Stimulated activated CD8-positive, alpha-beta memory T cell treated with anti-CD3 and anti-CD28 coated beads, Interleukin-2, amount 100 ng/mL, for 1 hour (primary cell): ENCODE data around the gene COPE.

Experiments
- DNase-seq, 2 donors: peaks; one replicate each; pipeline ENCODE4 v3.0.0-alpha.2; 2020; ENCODE audit warnings: low read depth in 2 of 2

The COPE gene

DNA sequence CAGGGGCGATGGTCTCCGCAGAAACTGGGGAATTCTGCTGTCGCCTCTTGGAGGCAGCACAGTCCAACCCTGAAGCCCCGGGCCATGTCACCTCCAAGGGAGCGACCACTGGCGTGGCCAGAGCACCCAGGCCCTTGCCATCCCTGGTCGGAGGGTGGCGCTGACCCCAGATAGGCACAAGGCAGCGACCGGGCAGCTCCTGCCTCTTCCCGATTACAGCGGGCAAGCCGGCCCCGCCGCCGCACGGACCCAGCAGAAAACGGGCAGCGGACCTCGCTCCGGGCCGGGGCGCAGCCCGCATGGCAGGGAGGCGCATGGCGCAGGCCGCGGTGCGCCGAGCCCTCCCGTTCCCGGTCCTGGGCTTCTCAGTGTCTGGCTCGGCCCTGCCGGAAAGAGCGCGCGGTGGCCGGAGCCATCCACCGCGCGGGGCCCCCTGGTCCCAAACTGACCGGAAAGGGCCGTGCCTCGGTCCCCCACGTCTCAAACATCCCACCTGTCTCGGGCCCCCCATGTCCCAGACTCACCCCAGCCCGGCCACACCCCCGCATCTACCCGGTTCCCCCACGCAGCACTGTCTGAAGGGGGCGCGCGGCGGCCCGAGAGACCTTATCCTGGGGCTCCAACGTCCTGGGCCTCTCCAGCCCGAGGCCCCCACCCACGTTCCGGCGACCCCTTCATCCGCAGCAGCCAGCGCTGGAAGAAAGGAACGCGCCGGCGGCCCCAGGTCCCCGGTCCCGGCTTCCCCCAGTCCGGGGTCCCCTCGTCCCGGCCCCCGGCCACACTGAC, 24.0 kb downstream of the COPE start:
- DNase-seq, result no peak

DNA sequence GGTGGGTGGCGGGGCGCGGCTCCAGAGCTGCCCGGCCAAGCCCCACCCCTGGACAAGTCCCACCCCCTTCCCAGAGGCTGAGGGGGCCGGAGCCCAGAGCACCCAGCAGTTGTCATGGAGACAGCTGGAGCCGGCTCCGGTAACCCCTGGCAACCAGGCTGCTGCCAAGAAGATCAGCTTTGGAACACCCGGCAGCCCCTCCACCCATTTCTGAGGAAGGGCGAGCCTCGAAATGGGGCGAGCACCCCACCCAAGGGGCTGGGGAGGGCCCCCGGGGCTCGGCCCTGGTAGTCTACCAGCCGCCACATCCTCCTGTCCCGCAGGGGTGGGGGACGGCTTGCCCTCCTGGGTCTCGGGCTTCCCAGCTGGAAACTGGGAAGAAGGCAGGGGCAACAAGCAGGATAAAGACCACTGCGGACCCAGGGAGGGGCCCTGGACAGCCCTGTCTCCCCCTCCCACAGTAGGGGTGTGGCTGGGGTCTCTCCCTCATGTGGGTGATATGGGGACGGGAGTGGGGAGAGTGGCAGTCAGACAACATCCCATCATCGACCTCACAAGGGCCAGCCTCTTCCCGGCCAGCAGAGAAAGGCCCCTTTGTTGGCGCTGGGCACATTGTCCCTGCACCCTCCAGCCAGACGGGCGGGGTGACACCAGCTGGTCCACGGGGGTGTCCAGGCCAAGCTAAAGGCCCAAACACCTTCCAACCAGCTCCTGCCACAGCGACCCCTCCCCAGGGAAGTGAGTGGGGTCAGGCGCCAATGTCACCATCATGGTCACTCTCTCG, 24.7 kb downstream of the COPE start:
- no peak for DNase-seq

DNA sequence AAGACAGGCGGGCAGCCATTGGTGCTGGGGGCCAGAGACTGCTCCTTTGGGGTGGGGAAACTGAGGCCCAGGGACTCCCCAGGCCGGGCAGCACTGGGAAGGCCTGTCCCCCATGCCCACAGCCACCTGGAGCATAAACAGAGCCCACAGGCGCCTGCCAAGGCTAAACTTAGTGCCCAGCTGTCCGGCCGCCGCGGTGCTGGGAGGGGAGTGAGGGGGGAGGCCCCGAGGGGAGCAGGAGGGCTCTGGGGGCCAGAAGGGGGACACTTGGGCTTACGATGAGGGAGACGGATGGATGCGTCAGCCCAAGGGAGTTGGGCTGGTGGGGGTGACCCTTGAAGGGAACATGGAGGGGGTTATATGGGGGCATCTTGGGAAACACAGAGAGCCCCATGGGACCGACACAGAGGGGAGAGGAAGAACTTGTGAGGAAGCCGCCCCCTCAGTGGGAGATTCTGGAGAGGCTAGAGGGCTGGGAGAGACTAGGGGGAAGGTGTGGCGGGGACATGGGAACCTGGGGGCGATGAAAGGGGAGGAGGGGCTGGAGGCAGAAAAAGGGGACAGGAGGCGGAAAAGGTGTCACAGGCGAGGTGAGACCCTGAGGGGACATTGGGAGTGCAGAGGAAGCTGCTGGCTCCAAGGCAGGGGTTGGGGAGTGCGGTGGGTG, 25.5 kb downstream of the COPE start:
- no peak for DNase-seq

DNA sequence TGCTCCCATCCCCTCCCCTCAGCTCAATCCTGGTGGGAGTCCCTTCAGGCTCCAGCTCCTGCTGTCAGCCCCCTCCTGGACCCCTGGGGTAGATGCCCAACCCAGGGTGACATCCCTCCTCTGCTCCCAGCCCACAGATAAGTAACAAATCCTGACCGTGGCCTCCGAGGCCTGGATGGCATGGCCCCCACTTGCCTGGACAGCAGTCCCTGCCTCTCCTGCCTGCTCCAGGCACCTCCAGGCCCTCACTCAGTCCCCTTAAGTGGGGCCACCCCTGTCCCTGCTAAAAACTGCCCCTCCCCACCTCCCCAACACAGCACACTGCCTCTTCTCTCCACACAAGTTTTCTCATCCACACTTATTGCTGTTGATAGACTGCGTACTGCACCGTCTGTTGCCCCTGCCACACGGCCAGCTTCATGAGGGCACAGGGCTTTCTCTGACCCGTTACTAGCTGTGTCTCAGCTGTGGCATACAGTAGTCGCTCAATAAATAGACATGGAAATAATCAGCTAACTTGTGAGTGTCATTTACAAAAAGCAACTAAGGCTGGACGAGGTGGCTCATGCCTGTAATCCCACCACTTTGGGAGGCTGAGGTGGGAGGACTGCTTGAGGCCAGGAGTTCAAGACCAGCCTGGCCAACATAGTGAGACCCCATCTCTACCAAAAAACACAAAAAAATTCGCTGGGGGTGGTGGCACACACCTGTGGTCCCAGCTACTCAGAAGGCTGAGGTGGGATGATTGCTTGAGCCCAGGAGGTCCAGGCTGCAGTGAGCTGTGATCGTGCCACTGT, 29.0 kb downstream of the COPE start:
- DNase-seq, result no peak

DNA sequence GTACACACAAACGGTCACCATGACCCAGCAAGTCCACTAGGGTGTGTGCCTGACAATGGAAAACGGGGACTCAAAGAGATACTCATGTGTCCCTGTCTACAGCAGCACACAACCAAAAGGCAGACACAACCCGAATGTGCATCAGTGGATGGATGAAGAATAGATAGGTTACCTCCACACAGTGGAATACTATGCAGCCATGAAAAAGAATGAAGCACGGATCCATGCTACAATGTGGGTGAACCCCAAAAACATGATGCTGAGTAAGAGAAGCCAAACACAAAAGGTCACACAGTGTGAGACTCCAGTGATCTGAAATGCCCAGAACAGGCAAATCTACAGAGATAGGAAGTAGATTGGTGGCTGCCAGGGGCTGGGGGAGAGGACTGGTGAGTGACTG, 32.2 kb downstream of the COPE start:
- DNase-seq, result no peak

DNA sequence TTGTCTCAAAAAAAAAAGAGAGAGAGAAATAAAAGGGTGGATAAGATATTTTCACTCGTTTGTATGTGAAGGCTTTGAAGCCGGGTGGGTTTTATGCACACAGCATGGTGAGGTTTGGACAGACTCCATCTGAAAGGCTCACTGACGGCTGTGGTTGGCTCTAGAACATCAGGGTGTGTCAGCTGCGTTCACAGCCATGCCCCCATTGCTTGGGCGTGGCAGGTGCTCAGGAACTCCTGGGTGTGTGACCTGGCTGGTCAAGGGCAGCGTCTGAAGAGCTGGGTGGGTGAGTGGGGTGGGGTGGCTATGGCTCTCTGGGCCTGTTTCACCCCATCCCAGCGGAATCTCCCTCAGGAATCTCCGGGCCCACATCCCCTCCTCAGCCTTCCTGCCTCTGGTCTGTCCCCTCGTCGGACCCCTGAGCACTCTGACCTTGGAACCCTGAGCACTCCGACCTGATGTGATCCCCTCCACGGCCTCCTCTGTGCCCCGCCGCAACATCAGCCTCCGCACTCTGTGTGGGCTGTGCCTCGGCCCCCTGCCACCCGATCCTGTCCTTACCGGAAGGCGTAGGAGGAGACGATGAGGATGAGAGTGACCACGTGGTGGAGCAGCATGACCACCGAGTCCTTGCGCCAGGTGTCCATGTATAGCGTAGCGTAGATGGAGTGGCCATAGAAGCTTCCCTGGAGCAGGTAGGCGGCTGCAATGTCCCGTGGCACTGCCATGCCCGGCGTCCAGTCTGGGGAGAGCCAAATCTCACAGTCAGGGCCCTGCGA, 35.5 kb downstream of the COPE start:
- DNase-seq, result no peak

DNA sequence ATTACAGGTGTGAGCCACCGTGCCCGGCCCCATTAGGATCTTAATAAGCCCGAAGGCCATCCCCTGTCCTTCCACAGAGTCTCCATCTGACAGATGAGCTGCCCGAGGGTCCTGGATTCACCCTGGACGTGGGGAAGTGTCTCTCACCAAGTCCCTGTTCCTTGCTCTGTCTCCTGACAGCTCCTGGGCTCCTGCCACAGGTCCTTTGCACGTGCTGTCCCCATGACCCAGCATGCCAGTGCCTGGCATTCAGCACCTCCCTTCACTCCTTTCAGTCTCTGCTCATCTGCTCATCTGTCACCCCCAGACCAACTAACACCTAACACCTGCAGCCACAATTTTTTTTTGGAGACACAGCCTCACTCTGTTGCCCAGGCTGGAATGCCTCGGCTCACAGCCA, 37.7 kb downstream of the COPE start:
- no peak for DNase-seq

DNA sequence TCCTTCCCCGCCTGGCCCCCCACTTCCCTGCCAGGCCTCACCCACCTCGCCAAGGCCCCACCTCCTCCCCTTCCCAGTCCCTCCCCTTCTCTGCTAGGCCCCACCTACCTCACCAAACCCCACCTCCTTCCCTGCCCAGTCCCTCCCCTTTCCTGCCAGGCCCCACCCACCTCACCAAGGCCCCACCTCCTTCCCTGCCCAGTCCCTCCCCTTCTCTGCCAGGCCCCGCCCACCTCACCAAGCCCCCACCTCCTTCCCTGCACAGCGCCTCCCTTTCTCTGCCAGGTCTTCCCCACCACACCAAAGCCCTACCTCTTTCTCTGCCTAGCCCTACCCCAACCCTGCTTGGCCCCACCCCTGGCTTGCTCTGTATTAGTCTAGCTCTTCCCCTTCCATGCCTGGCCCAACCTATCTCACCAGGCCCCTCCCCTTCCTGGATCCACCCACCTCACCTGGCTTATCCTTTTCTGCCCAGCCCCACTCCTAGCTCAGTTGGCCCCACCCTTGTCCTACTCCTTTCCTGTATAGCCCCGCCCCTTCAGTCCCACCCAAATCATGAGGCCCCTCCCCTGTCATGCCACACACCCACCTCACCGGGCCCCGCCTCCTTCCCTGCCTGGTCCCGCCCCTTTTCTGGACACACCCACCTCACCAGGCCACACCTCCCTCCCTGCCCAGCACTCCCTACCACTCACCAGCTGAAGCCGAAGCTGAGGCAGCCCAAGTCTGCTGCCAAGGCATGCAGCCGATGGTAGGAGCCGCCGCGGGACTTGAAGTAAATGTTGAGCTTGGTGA, 39.4 kb downstream of the COPE start:
- DNase-seq, result no peak

DNA sequence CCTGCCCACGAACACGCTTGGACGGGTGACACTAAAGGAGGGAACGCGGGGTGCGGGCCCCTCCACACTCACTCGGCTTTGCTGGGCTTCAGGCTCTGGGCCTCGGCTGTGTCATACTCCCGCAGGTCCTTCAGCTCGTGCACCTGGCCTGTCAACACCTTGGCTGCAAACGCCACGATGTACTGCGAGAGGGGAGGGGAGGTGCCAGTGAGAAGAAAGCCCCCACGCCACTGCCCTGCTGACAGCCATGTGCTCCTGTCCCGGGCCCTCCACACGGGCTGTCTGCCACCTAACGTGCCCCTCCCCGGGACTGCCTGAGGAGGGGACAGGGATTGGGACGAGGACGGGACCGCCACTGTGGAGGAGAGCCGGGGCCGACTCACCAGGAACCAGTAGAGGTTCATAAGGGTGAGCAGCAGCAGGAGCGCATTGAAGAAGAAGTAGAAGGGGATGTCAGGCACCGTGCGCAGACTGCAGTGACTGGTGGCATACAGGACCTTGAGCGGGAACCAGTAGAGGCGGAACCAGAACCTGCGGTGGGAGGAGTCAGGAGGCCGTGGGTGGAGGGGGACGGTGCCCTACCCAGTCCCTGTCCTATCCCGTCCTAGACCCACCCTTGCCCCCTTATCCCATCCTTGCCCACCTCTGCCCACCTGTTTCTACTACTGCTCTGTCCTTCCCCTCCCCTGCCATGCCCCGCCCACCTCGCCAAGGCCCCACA, 40.2 kb downstream of the COPE start:
- no peak for DNase-seq

DNA sequence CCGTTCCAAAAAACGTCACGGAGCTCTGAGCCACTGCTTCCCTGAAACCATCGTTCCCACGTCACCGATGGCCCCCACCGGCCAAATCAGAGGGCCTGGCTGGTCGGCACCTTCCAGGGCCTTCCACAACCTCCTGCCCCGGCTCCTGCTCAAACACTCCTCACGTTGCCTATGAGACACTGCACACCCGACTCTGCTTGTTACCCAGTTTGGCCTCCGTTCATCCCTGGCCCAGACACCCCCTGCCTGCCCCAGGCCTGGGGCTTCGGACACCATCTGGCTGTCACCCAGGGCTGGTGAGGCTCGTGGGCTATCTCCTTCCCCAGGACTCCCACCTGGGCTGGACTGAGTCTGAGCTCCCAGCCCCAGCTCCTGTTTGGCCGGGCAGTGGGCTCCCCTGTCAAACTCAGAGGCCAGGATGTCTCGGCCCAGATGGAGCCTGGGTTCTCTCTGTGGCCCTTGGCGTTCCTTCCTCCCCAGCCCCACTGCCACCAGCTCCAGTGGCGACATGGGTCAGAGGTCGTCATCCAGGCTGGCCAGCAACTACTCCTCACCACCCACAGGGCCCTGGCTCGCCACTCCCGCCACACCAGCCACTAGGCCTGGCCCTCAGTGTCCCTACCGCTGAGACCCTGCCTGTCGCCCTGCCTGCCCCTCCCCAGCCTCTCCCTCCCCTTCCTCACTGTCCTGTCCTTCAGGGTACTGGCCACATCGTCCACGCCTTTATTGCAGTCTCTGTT, 41.0 kb downstream of the COPE start:
- no peak for DNase-seq

DNA sequence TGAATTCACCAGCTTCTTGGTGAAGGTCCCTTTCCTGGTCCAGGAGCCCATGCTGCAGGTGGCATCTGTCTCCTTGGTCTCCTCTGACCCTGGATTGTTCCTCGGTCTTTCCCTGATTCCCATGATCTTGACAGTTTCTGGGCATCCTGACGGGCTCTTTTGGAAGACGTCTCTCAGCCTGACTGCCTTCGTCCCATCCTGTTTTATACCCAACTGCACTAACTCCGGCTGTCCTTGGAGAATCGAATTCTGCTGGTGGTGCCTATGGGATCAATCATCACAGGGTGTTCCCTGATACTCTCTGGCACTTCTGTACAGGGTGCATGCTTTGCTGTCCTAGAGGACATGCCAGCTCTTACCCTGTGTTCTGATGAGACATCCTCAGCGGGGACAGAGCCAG, 42.3 kb downstream of the COPE start:
- no peak for DNase-seq

DNA sequence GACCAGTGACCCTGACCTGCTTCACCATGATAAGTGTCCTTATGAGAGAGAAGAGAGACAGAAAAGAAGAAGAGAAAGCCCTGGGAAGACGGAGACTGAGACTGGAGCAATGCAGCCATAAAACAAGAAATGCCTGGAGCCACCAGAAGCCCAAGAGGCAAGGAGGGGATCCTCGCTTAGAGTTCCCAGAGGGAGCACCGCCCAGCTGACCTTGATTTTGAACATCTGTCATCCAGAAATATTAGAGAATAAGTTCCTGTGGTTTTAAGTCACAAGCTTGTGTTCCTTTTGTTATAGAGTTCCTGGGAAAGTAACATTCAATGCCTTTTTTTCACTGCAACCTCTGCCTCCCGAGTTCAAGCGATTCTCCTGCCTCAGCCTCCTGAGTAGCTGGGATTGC, 43.5 kb downstream of the COPE start:
- no peak for DNase-seq

DNA sequence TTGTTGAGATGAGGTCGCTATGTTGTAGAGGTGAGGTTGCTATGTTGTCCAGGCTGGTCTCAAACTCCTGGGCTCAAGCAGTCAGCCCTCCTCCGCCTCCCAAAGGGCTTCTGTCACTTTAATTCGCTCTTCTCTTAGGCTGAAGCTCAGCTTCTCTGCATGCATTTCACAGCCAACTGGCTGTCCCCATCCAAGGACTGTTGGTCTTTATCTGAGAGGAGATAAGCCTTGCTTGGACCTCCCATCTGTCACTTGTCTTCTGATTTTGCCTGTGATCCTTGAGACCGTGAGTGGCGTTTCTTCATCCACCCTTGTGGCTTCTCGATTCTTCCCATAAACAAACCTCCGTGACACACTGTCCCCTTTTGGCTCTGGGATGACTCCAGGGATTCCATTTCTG, 47.6 kb downstream of the COPE start:
- DNase-seq, result no peak

DNA sequence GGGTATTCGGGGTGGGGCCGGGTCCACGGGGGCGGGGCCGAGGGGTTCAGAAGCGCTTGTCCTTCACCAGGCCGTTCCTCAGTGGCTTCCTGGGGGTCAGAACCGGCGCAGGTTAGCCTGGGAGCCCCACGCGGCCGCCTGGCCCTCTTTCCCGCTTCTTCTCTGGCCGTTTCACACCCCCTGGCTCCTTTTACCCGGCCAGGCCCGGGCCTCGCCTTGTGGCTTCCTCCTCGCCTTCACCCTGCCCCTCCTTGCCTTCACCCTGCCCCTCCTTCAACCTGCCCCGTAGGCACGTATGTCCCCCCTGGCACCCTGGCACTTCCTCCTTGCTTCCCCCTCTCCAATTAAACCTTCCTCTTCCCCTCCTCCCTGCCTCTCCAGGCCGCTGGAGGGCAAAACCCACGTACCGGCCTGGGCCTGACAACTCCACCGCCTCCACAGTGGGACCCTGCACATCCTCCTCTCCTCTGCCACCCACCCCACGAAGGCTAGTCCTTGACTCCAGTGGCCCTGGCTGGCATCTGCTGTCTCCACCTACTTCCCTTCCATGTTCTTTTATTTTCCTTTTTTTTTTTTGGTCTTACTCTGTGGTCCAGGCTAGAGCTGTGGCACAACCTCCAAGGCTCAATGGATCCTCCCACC, 48.5 kb downstream of the COPE start:
- no peak for DNase-seq

DNA sequence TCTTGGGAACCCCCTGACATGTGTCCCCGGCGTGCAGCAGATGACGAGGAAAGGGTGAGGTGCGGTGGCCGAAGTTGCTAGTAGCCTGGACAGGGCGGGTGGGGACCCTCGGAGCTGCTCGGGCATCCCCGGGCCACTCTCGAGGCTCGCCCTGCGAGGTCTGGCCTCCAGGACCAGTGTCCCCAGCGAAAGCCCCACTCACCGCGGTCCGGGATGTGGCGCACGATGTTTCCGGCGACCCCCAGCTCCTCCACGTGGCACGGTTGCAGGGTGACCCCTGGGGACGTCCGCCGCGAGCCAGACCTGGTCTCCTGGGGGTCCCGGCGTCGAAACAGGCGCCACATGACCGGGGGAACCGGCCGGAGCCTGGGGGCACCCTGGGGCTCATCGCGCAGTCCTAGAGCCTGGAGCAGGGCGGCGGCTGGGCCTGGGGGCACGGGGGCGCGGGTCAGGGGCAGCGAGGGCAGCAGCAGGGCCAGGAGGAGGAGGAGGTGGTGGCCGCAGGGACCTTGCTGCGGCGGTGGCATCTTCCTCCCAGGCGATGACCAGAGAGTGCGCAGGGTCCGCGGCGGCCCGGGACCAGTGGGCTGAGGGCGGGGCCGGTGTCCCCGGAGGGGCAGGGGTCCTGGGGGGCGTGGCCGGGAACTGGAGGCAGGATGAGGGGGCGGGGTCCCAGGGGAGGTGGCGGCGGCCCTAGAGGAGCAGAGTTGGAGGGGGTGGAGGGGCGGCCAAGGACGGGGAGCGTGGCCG, 49.2 kb downstream of the COPE start:
- DNase-seq, result no peak

DNA sequence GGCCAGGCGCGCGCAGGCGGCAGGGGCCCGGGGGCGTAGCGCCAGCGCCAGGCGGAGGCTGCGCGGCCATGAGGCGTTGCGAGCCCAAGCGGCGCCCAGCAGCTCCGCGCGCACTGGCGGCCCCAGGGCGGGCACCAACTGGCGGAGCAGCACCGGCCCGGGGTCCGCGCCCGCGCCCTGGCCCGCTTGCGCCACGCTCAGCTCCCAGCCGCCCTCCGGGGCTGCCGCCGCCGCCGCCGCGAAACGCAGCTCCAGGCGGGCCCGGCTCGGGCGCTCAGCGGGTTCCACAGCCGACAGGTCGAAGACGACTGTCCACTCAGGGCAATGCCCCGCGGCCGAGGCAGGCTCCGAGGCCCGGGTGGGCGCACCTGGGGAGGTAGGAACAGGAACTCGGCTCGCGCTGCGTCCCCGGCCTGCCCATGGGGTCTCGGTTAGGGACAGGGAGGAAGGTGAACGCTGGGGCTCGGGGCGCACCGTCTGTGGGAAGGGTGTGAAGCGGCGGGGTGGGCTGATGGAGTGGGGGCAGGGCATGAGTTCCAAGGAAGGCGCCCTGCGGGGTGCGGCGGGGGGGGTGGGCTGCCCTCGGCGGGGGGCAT, 50.1 kb downstream of the COPE start:
- no peak for DNase-seq

DNA sequence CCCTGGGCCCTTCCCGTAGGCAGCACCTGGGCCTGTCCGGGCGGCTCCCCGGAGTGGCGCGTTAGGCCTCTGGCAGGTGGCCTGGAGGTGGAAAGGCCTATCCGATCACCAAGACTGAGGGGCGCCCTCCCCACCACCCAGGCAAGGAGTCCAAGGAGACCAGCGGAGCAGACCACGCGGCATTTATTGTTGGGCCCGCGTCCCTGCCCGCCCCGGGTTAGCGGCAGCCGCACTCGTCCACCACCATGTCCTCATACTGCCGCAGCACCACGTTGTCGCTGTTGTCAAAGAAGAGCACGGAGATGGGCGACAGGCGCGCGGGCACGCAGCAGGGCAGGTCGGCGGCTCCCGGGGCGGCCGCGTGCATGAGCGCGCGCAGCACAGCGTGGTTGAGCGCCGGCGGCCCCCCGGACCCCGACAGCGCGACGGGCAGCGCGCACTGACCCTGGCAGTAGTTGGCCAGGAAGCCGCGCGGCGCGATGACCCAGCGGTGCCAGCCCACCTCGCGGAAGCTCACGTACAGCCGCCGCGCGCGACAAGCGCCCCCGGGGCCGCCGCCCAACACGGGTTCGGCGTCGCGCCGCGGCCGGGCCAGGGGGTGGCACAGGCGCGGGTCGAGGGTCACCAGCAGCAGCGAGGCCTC, 50.7 kb downstream of the COPE start:
- no peak for DNase-seq
